Hypothalamus (tissue), 51 donors: ENCODE measurements around the gene LRMDA.

Experiments used
- DNase-seq, 51 donors: peaks; one replicate each; lab custom pipeline; 2025; lab: John Stamatoyannopoulos, UW

The LRMDA gene

DNA sequence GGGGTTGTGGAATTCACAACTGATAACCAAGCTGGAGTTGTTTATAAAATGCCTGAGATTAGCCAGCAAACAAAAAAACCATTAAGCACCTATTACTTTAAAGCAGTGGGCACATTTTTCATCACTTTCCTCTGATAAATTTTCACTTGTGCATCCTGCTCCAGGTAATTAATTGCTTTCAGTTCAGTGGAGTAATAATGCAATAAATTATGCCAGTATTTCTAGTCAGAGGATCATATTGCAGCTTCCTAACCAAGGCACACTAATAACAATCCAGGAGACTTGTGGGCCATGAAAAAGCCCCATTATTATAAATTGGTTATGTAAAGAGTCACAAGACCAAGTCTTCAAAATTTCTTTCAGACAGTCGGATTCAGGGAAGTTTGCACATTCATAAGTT lies 193.2 kb downstream of the LRMDA start:
- DNase-seq = no peak

DNA sequence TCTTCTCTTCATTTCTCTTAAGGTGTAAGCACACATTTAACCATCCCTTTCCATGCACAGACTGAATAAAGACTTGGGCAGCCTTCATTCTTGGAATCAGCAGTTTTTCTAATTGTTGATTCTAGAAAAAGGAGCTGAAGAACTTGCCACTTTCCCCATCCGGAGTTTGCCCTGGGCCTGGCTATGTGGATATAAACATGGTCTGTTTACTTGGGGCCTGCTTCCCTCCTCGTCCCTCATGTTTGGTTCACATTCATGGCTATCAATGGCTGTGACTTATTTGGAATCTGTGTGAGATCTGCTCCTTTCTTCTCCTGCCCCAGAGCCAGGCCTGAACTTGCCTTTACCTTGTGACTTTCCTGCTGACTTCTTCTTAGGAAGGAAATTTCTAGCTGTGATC lies 199.3 kb downstream of the LRMDA start:
- no peak for DNase-seq

DNA sequence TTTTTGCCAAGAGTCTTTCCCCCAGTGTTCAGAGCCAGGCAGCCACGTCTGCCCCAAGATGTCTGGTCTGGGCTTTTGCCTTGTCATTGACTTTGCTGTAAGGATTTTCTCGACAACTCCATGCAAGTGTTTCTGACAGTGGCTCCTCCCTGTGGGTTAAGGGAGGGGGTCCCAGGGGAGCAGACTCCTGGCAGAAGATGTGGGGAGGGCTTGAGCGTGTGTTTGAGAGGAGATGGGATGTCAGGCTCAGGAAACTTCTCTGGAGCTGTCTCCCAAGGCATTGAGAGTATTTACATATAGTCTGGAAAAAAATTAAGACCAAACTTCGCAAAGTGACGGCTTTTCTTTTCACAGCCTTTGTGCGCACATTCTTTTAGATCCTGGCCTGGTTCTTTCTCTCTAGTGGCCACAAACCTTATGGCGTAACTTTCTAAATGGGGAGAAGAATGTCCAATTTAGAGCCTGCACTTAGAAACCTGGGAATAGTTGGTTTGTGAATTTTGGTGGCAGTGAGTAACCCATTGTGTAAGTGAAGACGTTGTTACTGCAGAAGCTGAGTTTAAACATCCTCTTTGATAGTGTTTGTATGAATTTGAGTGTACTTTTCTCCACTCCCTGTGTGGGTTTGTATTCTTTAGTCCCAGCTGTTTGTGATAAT lies 201.5 kb downstream of the LRMDA start:
- no peak for DNase-seq

DNA sequence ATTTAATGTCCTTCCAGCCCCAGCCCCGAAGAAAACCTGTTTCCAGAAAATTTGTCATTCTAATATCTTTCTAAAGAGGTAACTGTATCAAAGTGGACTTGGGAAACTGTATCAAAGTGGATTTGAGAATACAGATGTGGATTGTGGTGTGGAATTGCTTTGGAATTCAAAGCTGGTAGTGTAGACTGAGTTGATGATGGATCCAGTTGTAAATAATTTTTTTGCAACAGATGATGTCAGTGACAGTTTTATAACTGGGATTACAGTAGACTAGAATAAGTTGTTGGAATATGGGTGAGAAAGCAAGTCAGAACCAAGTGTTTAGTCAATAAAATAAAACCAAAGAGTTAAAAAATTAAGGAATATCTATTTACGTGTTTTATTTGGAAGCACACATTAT lies 202.1 kb downstream of the LRMDA start:
- no peak for DNase-seq

DNA sequence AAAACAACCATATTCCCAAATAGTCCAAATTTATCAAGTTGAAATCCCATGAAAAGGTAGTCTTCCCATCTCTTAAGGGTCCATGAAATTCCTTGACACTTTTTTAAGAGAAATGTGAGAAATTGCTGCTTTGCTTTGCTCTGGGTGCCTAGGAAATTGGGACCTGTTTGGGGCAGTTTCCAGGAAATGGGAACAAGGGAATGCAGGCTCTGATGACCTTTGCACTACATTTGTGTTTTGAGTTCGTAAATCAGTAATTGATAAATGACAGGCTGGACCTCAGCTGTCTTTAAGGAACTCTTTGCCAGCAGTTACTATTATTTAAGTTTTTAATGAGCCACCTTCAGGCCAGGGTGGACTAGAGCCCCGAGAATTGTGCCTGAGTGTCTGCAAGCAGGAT lies 203.5 kb downstream of the LRMDA start:
- DNase-seq = no peak

DNA sequence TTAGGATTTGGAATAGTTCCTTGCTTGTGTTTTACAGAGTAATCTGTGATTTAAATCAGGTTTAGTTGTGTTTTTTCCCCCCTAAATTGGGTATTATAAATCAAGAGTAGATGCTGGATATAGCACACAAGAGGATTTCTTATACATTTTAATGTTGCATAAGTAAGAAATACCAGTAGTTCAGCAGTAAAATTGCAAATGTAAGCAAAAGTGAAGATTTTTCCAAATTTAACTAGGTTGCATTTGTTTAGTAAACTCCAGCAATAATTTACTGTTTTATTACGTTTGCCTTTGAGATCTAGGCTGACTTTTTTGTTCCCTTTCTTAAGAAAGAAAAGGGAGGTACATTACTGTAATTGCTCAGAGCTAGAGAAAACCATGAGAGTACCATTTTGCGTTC lies 207.3 kb downstream of the LRMDA start:
- DNase-seq = no peak

DNA sequence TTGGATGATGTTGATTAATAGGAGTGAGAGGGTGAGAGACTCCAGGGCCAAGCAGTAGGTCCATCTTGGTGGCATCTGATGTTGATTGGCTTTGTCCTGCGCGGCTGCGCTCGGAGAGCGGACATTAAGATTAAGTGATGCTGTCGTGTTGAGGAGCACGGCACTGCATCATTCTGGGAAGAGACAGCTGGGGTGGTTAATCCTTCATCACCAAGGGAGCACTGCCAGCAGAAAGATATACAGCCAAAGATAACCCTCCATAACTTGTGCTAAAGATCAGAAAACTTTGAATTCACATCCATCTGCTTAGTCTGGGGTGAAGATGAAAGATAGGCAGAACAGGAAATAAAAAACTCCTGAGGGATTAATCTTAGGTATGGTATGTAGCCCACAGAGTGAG lies 208.3 kb downstream of the LRMDA start:
- DNase-seq = no peak

DNA sequence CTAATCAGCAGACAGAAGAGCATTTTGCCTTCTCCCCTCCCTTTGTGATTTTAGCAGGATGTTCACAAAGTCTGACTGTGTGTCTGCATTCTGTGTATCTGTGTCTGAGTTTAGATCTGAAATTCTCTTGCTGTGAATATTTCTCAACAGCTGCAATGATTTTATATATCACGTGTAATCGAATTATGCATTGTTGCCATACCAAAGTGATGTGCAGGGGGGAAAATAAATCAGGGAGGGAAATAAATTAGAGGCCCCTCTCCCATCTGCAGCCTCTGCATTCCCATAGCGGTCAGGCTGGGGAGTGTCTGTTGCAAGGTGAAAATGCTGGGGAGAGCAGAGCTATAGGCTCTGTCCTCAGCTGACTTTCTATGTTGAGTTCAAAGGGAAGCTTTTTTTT lies 209.0 kb downstream of the LRMDA start:
- DNase-seq = no peak

DNA sequence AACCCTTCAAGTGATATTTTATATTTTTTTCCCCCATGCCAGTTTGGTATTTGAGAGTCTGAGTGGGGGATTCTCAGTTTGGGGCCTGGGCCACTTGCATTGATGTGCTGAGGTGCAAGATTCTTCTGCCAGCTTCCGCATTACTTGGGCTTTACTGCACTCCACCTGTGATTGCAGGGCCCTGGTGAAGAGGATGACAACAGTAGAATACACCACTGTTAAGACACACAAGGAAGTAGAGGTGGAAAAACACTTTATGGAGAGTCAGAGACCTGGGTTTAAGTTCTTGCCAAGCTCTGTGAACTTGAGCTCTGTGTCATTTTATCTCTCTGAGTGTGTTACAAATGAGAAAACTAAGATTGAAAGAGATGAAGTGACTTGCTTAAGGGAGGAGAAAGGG lies 209.4 kb downstream of the LRMDA start:
- DNase-seq = no peak

DNA sequence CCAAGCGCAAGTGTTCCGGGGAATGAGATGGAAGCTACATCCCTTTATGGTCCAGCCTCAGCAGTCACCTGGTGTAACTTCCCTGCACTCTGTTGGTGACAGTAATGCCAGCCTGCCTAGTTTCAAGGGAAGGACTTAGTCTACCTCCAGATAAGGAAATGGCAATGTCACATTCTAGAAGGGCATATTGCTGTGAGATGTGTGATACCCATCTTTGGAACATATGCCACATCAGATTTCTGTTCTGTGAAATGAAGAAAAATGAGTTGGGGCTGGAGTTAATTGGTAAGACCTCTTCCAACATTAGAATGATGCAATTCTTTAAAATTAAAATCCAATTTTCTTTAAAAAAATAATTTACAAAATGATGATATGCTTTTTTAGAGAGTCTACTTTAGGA lies 212.0 kb downstream of the LRMDA start:
- no peak for DNase-seq

DNA sequence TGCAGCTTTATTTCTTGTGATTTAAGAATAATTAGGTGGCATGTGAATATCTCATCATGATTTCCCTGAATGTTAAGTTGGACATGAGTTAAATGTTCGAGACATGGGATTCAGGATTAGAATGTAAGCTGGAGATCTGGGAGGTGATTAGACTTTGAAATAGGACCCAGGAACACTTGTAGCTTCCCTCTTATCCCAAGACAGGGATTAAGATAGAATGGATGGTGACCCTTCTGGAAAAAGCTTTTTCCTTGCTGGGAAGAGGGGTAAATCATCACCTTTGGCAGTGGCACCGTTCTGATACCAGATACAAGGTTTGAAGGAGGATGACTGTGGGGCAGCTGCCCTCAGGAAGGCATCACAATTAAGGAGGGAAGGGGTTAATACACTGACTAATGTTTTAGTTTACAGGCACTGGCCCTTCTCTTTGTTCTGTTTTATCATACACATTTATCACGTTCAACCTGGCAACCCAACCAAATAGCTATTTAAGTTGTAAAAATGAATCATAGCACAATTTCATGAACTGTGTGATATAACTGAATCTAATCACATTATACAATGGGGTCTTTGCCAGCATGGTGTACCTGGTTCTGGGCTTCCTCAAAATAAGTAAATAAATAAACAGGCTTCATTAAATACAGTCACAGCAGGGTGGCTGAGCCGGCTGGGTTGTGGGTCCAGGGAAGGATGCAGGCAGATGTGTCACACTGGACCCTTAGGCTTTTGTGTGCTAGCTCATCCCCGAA lies 212.7 kb downstream of the LRMDA start:
- no peak for DNase-seq

DNA sequence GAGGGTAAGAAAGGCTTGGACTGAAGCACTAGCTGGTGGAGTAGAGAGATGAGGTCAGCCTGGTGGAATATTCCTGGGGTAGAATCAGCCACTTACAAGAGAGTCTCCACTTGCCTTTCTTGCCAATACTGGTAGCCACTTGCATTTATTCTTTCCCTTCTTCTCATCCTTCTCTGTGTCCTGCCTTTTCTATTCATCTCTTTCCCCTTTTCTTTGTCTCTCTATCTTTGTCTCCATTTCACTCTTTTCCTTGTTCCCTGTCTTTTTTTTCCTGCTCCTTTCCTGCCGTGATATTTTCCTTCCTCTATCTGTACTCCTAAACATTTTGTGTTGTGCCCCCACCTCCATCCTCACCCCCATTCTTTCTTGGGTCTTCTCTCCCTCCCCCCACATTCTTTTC lies 214.3 kb downstream of the LRMDA start:
- no peak for DNase-seq

DNA sequence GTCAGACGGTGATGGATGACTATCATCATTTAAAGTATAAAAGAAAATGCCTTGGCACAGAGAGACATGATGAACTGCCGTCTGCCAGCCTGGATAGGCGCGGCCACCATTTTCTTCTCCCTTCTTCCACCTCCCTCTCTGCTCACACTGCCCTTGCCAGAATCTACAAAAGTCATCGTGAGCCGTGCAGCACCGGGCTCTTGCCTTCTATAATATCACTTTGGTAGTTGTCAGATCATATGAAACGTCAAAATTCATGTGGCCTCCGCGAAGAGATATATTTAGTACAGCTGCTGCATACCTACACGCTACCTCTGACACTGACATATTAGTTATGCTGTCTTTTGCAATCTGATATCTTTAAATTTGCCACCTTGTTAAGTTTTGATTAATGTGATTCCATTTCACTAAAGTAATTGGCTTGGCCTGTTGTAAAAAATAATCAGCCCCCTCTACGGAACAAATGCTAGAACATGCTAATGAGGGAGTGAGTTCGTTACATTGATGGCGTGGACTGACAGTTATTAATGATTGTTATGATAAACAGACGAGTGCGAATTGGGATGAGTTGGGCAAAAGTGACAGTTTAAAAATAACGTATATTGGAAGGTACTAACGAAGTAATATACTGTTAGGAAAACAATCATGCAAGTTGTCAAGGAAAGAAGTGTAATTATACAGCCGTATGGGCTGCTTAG lies 214.9 kb downstream of the LRMDA start:
- no peak for DNase-seq

DNA sequence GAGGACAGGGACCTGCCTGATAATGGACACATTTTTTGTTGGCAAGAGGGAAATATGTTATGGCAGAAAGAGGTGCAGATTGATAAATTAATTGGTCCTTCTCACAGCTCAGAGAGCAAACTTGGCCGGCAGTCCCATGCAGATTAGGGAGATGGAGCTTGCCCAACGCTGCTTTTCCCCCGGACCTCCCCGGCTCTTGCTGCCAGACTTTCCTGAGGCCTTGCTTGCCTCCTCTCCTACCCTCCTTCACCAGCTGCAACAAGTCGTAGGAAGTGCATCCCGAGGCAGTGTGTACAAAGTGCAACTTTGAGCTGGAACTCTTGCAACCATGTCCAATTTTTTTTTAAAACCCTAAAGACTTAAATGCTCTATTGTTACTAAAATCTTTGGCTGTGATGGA lies 215.5 kb downstream of the LRMDA start:
- DNase-seq = no peak

DNA sequence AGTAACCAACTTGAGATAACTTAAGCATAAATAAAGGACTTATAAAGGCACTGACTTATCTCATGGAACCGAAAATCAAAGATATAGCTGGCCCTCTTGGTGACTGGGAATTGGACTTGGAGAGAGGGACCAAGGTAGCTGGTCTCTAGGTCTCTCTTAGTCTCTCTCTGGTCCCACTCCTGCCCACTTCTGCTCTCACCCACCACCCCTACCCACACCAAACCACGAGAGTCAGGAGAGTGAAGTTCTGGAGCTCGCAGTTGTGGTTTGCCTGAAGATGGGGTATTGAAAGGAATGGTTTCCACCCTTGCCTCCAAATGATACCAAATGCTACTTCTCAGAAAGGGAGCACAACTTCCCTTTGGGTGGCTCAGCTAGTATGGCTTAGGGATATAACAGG lies 216.3 kb downstream of the LRMDA start:
- no peak for DNase-seq

DNA sequence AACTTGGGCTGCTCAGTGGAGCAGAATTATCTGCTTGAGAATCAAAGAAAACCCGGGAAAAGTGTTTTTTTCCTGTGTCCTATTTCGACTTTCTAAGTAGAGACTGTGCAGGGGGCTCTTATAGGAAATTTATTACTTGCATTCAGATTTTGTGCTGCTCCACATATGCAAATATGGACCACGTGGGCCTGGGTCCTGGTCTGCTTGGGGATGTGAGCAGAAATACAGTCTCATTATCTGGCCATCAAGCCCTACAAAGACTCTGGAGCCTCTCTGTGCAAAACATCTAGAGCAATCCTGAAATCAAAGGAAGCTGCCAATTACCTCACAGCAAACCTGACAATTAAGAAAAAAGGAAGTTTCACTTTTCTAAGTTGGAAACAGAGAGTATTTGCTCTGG lies 216.9 kb downstream of the LRMDA start:
- DNase-seq = no peak

DNA sequence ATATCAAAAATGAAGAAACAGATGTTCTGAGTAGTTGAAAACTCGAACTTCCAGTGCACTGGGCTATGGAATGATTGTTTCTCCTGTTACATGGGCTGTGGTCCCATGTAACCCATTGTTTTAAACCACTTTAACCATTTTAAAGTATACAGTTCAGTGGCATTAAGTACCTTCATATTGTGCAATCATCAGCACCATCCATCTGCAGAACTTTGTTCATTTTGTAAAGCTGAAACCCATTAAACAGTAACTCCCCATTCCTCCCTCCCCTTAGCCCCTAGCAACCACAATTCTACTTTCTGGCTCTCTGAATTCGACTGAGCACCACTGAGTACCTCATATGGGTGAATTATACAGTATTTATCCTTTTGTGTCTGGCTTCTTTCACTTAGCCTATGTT lies 217.4 kb downstream of the LRMDA start:
- DNase-seq = no peak

DNA sequence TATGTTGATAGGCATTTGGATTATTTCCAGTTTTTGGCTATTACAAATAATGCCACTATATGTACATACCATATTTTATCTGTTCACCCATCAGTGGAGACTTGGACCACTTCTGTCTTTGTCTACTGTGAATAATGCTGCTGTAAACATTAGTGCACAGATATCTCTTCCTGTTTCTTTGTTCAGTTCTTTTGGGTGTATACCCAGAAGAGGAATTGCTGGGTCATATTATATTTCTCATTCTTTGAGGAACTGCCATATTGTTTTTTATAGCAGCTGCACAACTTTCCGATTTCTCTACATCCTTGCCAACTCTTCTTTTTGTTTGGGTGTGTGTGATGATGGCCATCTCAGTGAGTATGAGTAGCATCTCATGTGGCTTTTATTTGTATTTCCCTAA lies 218.0 kb downstream of the LRMDA start:
- DNase-seq = no peak

DNA sequence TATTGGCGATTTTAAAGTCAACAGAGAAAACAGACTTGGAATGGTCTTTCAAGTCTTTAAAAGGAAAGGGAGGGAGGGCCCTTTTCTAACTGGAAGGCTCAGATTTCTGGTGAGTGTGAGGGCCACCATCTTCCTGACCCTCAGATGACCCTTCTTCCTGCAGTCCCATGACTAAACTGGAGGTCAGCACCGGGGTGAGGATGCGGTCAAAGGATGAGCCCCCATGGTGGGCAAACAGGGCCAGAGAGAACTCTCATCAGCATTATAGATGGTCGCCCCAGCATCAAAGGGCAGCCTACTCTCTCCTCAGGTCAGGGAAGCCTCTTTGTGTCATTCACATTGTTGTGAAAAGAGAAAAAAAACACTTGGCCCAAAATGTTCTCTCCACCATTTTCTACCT lies 219.2 kb downstream of the LRMDA start:
- DNase-seq = no peak

DNA sequence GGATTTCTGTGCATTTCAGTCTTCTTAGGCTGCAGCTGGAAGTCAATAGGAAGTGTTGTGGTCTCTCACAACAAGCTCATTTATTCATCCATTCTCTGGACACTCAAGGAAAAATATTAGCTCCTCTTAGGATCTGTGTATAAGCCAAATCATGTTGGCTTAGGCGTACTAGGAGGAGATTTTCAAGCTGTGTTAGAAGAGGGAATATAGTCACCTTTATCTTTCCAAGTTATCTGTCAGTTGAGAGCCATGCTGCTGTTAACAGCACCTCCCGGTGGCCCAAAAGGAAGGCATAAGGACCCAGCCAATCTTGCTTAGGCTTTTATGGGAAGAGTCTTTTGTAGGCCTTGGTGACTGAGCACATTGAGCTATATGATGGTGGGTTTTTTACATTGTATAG lies 220.0 kb downstream of the LRMDA start:
- no peak for DNase-seq

DNA sequence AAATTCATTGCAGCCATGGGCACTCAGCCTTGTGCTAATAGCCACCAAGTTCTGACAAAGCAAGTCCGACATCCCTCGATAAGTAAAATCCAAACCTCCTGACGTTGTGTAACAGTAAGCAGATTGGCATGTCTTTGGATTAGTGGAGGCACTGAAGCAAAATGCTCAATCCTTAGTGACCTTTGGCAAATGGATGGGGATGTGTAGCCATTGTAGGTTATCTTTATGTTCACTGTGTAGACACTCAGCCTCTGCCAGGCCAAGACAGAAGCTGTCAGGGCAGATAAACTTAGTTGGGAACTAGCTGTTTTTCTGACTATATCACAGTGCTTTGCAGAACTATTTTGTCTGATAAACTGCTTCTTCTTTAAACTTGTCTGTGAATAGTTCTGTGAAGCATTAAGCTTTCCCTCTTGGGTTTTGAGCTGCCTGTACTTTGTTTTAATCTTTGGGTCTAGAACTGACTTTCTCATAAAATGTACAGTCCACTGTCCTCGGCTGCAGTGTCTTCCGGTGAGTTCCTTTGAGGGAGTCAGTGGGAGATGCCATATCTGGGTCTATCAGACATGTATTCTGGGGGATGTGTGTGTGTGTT lies 220.8 kb downstream of the LRMDA start:
- no peak for DNase-seq

DNA sequence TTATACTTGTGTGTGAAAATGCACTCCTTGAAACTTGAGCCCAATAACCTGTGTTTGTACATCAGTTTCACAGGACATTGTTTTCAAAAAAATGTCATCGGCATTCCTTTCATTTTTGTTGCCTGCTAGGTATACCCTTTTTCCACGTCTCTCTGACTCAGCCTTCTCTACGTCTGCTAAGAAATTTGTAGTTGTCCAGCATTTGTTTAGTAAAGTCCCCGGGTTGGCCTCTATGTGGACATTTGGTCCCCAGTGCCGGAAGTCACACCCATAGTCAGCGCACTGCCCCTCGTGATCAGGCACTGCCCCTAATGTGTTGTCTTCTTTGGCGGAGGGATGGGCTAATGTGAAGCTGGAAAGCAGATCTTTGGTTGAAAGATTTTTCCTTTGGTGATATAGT lies 222.3 kb downstream of the LRMDA start:
- DNase-seq = no peak
